GM18498 (cell line): ENCODE data around the gene MDN1.
A peak's percentile ranks its signal among the peaks of the same experiment; 100 is the strongest.
"Not testable (repeated sequence)": the region's sequence is repeated elsewhere in the genome, so short reads cannot be mapped to it uniquely, and the experiment has no call there.

ENCODE experiments used
- ATAC-seq: cut with Tn5 transposase; IDR thresholded peaks from one replicate; pipeline ENCODE4 v1.9.1; 2021; ENCODE audit warnings: mild to moderate bottlenecking, moderate library complexity; ENCODE audit not compliant: unreplicated experiment

The MDN1 gene

GRCh38 chr6:89819336-89820130 is at the start of gene MDN1:
Gene MDN1, minus strand, starts transcription at chr6:89819794. Its CDS starts 187 bp downstream, at chr6:89819607.
- ATAC-seq: peak; percentile 97

- no peak for ATAC-seq
These were observed 46.6 kb upstream of the MDN1 start for GRCh38 chr6:89866024-89866678.

- ATAC-seq: no peak
These were observed 43.1 kb upstream of the MDN1 start for GRCh38 chr6:89862698-89863097.

GRCh38 chr6:89862273-89862672 is 42.7 kb upstream of the MDN1 start:
- peak; percentile 75 for ATAC-seq

GRCh38 chr6:89859744-89860143 is 40.1 kb upstream of the MDN1 start:
- ATAC-seq: peak; percentile 71

- no peak for ATAC-seq
These were observed 38.4 kb upstream of the MDN1 start for GRCh38 chr6:89858041-89858440.

GRCh38 chr6:89853068-89853467 is 33.5 kb upstream of the MDN1 start:
- no peak for ATAC-seq

- not testable (repeated sequence) for ATAC-seq
These were observed 27.9 kb upstream of the MDN1 start for GRCh38 chr6:89847513-89847912.

- ATAC-seq: no peak
These were observed 23.5 kb upstream of the MDN1 start for GRCh38 chr6:89843070-89843469.

GRCh38 chr6:89842228-89842627 is 22.6 kb upstream of the MDN1 start:
- ATAC-seq: no peak

- ATAC-seq: no peak
These were observed 20.9 kb upstream of the MDN1 start for GRCh38 chr6:89840538-89840937.

GRCh38 chr6:89836639-89837222 is 17.1 kb upstream of the MDN1 start:
- ATAC-seq: no peak

GRCh38 chr6:89834884-89835792 is 15.5 kb upstream of the MDN1 start:
- peak; percentile 94 for ATAC-seq

GRCh38 chr6:89830170-89830809 is 10.7 kb upstream of the MDN1 start:
- no peak for ATAC-seq

- ATAC-seq: peak; percentile 98
These were observed 10.0 kb upstream of the MDN1 start, which contains the start of gene CASP8AP2 for GRCh38 chr6:89829472-89830169. Gene CASP8AP2, plus strand, starts transcription at chr6:89829880.

GRCh38 chr6:89828988-89829471 is 9.4 kb upstream of the MDN1 start:
- peak; percentile 33 for ATAC-seq

- ATAC-seq: not testable (repeated sequence)
These were observed 8.9 kb upstream of the MDN1 start for GRCh38 chr6:89828475-89828987.

GRCh38 chr6:89826029-89826528 is 6.5 kb upstream of the MDN1 start:
- no peak for ATAC-seq

GRCh38 chr6:89818977-89819335 is 638 bp downstream of the MDN1 start:
- ATAC-seq: peak; percentile 23
